Fibroblast of peridontal ligament (primary cell): ENCODE data around the gene CTAGE1.

Source experiments
- DNase-seq: peaks from one replicate; pipeline ENCODE4 v3.0.0-alpha.2; 2010; ENCODE audit errors: extremely low read depth

Gene CTAGE1

DNA sequence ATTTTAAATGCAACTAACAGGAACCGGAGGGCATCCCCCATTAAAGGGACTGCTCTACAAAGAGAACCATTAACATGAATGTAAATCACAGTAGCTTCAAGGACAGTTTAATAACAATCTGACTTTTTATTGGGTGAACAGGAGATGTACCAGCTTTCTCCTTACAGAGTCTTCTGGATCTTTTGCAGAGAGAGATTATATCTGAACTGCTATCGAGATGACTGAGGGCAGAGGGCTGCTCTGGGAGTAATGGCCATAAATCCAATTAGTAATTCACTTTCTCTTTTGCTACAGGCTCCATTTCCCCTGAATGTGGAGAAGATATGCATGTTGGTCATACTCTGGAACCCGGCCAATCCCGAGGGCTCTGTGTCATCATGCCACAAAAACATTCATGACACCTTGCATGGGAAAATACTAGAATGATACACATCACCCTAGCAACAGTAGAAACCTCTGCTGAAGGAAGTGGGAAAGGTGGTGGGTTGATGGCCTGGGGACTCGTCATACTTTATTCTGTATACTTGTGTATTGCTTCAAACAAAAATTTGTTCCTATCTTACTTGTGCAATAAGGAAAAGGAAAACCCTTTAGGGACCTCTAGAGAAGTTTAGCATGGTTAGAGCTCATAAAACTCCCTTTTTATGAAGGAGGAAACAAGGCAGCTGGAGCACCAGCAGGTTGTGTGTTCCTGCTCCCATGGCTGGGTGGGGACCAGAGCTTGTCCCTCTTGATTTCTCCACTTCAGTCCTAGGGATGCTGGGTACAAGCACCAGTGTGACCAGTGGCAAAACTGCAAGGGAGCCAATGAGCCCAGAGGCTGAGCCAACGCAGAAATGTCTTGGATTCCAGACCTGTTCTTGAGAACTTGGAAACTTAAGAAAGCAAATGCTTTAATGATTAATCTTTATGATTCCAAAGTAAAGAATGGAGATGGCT lies 26.0 kb downstream of the CTAGE1 start:
- DNase-seq: peak; percentile 57

DNA sequence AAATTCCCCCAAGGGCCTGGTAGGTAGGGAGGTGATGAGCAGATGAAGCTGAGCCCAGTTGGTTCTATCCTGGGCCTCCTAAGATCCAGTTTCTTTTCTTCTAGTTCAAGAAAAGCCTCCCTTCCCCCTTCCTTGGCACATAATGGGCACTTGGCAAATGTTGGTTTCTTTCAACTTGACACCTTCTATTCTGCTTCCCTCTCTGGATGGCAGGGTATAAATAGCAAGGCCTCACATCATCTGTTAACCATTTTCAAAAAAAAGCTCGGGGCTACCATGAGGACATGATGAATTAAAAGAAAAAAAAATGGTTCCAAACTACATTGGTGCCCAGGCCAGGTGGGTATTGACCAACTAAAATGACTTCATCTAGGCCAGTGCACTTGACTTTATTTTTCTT lies 29.9 kb downstream of the CTAGE1 start:
- no peak for DNase-seq

DNA sequence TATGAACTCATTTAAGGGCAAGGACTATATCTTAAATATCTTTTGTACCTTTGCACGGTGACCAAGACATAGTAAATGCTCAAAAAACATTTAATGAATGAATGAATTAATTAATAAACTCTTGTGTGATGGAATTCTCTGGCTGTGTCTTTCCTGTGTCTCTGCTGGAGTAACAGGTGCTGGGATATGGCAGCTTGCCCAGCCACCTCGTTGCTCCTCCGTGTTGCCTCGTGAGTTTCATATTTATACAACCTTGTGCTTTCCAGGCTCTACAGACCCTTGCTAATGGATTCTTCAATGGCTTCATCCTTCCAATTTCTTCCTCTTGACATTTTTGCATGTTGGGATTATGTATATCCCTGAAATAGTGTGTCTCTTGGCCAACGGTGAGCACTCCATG lies 30.4 kb downstream of the CTAGE1 start:
- no peak for DNase-seq

DNA sequence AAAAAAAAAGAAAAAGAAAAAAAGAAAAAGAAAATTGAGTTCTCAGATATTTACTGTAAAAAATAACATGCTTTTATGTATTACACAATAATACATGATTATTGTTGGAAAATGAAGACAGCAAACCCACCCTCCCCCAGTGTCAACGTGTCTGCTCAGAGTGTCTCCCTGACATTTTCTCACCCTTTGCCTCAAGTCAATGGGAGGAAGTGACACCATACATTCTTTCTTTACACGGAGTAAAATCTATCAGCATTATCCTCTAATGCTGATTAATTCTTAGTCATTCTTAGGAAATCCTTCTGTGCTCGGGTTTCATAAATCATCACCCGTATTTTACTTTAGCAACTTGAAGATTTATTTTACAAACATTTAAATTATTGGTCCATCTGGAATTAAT lies 32.0 kb downstream of the CTAGE1 start:
- DNase-seq: peak; percentile 44

DNA sequence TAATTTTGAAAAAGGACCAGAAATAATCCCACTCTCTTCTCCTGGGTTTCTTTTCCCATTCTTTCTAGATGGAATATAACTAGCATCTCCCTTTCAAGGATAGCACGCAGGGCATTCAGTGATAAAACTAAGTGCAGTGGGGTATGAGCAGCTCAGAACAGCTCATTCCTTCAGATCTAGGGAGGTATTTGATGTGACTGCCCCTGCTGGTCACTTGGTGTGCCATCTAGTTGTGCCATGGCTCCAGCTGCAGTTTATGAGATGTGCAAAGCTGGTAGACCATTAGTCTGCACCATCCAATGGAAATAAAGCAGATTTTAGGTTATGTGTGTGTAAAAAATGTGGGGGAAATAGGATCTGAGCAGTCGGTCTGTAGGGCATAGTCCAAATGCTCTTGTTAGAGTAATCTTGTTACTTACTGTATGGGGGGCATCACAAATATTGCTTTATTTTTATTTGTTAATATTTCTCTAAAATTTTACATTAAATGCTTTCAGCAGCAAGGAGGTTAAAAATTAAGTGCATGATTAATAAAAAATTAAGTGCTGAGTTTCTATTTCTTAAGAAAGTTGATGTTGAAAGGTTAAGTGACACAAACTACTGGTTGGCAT lies 38.9 kb downstream of the CTAGE1 start:
- DNase-seq: peak; percentile 8

DNA sequence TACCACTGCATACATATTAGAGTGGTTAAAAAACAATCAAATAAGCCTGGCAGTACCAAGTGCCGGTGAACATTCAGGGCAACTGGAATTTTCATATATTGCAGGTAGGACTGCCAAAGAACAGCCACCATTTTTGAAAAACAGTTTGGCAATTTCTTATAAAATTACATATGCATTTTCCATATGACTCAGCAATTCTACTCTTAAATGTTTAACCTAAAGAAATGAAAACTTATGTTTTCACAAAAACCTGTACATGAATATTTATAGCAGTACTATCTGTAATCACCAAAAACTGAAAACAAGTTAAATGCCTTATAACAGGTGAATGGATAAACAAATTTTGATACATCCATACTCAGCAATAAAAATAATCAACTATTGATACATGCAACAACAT lies 39.9 kb downstream of the CTAGE1 start:
- no peak for DNase-seq

DNA sequence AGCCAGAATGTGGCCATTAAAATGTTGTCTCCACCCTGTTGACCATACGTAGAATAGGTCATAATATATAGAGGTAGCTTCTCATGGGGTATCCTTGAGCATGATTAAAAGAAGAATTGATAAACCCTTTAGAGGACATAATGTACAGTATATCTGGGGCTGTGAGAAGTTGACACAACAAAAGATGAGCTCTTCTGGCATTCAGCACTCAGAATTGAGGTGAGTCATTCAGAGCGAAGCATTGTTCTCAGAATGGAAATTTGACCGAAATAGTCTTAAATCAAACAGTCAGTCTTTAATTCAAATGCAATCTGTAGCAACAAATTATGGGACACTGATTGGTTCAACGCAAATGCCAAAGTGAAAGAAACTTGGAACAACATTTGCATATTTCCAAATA lies 47.3 kb downstream of the CTAGE1 start:
- DNase-seq: no peak

DNA sequence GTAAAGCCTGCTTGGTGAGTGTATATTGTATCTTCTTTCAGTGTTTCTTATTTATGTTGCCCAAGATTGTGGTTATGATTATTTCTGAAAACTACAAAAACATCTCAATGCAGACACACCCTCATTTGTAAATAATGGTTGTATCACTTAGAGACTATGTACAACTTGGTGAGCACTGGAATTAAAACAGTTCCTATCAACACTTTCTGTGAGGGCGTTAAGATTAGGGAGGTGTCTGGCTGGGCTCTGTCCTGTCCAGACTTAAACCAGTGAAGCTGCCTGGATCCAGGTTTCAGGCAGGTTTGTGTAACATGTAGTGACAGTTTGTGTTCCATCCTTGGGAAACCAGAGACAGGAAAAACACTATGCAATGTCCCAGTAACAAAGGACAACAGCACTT lies 49.7 kb downstream of the CTAGE1 start:
- no peak for DNase-seq

DNA sequence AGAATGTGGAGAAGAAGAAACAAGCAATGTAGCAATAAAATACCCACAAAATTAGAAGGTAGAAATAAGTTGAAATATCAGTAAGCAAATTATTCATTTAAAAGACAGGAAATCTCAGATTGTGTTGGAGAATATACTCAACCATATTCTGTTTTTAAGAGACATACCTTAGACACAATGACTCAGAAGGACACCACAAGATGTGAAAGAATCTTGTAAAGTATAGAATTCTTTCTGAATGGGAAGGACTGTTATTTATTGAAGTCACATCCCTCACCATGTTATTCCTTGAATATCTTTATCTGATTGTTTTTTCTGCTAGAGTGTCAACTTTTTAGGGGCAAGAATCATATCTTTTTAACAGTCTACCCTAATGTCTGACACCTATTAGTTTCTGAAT lies 50.4 kb downstream of the CTAGE1 start:
- DNase-seq: no peak

DNA sequence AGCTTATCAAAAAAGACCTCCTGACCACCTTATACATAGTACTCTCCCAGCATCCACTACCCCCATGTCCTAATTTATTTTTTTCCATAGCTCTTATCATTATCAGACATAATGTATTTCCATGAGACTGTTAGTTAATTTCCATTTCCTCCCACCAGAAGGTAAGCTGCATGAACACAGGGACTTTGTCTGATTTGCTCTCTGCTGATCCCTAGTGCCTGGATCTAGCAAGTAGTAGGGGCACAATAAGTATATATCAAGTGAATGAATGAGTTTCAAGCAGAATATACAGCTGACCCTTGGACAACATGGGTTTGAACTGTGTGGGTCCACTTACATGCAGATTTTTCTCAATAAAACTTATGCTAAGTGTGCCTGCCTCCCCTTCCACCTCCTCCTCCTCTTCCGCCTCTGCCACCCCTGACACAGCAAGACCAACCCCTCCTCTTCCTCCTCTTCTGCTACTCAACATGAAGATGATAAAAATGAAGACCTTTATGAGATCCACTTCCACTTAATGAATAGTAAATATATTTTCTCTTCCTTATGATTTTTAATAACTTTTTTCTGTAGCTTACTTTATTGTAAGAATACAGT lies 53.8 kb downstream of the CTAGE1 start:
- DNase-seq: no peak
